ENCODE data around the gene NRG2.

GRCh38 chr5:139803978-139804377 is 239.1 kb downstream of the NRG2 start:
- TF ChIP-seq CTCF (IDR thresholded peaks at IDR 0.05): no peak
- TF ChIP-seq POLR2AphosphoS5 (IDR thresholded peaks at IDR 0.05): no peak
- no peak for TF ChIP-seq POLR2A (IDR thresholded peaks at IDR 0.05)

Measured in breast epithelium (tissue), 3 donors.